GM15510 (cell line): ENCODE results near the gene MAML1.

ENCODE experiments used
- POLR2A ChIP-seq: IDR thresholded peaks from 3 replicates; pipeline ENCODE4 v1.6.1; 2011; ENCODE audit warnings: borderline replicate concordance; ENCODE audit not compliant: insufficient read length; ENCODE audit errors: extremely low read depth

The MAML1 gene

DNA sequence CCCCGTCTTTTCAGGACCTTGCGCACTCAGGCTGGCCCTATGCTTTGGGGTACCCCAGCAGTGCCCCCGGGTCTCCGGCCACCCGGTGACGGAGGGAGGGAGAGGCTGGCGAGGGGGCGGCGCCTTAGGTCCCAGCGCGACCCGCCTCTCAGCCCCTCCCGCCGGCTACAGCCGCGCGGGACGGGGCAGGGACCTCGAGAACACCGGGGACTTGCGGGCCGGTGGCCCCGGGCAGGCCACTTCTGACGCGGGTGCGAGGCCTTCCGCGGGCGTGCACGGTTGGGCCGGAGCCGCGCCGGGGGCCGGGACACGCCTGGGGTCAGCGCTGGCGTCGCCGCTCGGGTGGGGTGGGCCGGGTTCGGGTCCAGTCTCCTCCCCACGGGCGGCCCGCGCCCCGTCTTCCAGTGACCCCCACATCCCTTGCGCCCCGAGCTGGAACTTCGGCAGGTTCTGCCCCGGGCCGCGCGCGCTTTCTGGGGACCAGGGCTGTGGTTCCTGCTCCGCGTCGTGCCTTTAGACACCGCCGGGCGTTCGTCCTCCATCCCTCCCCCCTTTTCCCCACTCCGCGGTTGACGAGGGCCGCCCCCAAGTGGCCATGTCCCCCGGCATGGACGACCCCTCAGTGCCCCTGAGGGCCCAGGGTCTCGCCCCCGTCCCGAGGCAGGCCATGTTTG lies 84.3 kb downstream of the MAML1 start:
- no peak for TF ChIP-seq POLR2A

GRCh38 chr5:179817470-179817840 lies 84.8 kb downstream of the MAML1 start:
- no peak for TF ChIP-seq POLR2A

GRCh38 chr5:179817890-179818745 lies 85.5 kb downstream of the MAML1 start:
- TF ChIP-seq POLR2A: no peak

DNA sequence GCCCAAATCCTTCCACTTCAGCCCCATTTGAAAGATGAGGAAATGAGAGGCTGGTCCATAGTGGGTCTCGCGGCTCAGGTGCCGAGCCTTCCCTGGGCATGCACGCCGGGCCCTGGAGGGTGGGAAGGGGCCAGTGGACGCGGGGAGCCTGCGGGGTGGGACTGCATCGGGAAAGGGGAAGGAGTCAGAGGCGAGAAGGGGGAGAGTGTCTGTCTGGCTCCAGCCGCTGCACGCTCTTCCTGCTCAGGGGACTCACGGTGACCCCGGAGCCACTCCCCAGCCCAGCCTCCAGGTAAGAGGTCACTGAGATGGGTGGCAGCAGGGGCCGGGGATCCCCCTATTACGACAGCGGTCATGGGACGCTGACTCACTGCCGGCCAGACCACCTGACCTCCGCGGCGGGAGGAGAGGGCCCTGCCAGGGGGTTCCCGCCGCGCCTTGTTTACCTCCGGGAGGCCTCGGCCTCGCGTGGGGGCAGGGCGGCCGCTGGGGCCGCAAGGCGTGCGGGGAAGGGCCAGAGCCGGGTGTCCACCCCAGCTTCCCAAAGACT lies 86.2 kb downstream of the MAML1 start:
- peak; percentile 69 for TF ChIP-seq POLR2A

GRCh38 chr5:179819296-179820126 lies 86.9 kb downstream of the MAML1 start:
- no peak for TF ChIP-seq POLR2A

DNA sequence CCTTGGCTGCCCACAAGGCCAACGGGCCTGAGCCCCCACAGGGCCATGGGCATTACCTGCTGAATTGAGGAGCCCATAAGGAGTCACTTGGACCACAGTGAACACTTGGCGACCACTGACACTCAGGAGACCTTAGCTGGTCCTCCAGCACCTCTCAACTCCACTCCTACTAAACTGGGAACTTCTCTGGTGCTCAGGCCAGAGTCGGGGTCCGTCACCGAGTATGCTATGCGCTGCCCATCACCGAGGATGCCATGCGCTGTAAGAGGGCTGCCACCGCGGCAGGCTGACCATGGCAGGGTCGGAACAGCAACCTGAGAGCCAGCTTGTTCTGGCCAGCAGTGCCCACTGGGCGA lies 87.5 kb downstream of the MAML1 start:
- no peak for TF ChIP-seq POLR2A

- TF ChIP-seq POLR2A: peak; percentile 99
Measured at GRCh38 chr5:179820483-179821297, 88.1 kb downstream of the MAML1 start, which contains the start of gene SQSTM1. Gene SQSTM1 (plus strand): TSS chr5:179820905. CDS start chr5:179820937, 32 bp downstream.

DNA sequence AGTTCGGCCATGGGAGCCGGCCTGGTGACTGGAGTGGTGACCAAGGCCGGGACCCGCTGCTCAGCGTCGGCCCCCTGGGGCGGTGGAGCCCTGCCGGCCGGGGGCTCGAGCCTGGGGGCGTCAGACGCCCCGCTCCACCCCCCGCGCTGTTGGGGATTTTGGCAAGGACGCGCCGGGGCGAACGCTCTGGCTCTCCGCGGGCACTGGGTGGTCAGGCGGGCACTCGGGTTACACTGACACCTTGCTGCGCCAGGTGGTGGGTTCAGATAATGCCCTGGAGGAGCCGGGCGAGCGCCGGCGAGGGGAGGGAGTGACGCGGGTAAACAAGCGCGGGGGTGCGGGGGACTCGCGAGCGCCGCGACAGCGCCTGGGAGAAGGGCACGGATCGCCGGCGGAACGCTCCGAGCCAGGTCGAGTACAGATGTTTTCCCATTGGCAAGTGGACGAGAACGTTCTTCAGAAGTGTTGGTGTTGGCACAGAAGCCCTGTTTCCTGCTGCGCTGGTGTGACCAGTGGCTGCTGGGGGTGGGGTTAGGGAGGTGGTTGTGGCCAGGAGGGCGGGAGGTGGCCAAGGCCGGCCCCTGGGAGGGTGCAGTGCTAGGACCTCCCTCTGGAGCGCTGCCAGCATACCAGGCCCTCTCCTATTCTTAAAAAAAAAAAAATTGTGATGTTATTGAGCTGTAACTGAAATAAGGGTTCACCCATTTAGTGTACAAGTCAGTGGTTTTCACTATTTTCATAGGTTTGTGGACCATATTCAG lies 88.9 kb downstream of the MAML1 start:
- TF ChIP-seq POLR2A: peak; percentile 44

GRCh38 chr5:179822059-179822432 lies 89.4 kb downstream of the MAML1 start:
- TF ChIP-seq POLR2A: no peak

- no peak for TF ChIP-seq POLR2A
Measured at GRCh38 chr5:179822444-179822990, 89.9 kb downstream of the MAML1 start.

DNA sequence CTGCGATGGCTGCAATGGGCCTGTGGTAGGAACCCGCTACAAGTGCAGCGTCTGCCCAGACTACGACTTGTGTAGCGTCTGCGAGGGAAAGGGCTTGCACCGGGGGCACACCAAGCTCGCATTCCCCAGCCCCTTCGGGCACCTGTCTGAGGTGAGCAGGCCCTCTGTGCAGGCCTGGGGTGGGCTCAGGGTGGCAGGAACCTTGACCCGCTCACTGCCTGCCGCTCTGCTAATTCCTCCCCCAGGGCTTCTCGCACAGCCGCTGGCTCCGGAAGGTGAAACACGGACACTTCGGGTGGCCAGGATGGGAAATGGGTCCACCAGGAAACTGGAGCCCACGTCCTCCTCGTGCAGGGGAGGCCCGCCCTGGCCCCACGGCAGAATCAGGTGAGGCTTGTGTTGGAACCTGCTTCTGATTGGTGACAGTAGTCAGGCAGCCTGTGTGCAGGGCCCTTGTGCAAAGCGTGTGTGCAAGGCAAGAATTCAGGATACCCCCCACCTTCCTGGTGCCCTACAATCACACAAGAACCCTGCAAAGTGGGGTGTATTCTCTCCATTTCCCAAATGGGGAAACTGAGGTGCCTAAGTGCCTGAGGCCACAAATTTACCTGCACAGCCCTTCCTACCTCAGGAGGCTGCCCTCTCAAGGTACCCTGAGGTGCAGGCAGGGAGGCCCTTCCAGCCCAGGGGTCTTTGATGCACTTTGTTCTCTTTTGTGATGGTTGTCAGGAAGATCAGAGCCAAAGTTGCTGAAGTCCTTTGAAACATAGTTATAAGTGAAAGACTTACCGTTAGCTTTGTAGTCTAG lies 91.5 kb downstream of the MAML1 start:
- no peak for TF ChIP-seq POLR2A

DNA sequence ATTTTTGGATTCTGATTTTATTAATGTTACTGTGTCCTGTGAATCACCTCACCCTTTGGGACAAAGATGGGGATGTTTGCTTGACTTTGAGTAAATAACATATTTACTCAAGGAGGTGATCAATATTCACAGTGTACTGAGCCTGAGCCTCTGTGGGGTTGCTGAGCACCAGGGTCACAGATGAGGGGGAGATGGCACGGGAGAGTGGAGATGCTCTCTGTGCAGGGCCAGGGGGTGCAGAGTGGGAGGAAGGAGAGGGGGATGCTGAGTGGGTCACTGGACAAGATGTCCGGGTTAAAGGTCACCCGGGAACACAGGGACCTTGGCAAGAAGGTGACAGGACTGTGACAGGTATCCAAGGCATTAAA lies 92.1 kb downstream of the MAML1 start:
- no peak for TF ChIP-seq POLR2A
